SK-N-MC (cell line): ENCODE results near the gene EBP.

Experiments used
- EZH2 ChIP-seq: fragments of 200-600 bp; sonication (generic); IDR thresholded peaks from one replicate; pipeline ENCODE4 v1.6.1; 2017; ENCODE audit warnings: antibody characterized with exemption
- POLR2AphosphoS5 ChIP-seq: IDR thresholded peaks from 2 replicates; pipeline ENCODE4 v1.6.1; 2012; ENCODE audit warnings: mild to moderate bottlenecking, low read depth, low read length, borderline replicate concordance

GRCh38 chrX:48497871-48498270 lies 23.7 kb upstream of the EBP start:
- TF ChIP-seq EZH2 (no peak), POLR2AphosphoS5 (no peak)
